HK-2 (cell line): ENCODE results near the gene CPLX3.

Experiments
- DNase-seq: peaks from one replicate; pipeline ENCODE4 v3.0.0-alpha.2; 2018; ENCODE audit not compliant: unreplicated experiment

The CPLX3 gene

DNA sequence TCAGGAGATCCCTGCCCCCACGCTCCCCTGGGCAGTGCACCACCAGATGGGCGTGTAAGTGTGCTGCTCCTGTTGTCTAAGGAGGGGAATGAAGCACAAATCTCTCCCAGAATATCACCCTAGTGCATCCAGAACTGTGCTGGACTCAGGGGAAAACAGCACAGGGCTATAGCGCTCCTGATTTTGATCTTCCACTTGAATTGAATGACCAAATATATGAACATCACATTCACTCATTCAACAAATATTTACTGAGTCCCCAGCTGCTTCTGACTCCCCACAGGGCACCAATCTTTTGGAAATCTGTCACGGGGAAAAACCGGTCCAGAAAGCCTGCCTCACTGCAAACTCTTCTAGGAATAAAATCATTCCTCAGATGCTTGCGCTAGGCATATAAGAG is 2.4 kb downstream of the CPLX3 start:
- DNase-seq, result no peak

DNA sequence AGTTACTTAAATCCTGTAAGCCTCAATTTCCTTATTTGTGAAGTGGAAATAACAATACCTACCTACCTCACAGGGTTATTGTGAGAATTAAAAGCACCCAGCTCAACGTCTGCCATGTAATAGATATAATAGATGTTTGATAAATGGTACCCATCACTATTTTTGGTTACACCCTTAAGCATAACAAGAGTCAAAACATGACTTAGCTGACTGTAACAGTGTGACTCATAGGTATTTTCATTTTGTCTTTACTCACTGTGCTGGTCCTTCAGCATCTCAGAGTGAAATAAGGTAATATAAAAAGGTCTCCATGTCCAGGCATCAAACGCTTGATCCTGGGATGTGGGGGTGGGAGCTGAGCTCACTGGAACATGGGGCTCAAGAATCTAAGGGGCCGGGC is 3.1 kb downstream of the CPLX3 start:
- DNase-seq, result no peak

DNA sequence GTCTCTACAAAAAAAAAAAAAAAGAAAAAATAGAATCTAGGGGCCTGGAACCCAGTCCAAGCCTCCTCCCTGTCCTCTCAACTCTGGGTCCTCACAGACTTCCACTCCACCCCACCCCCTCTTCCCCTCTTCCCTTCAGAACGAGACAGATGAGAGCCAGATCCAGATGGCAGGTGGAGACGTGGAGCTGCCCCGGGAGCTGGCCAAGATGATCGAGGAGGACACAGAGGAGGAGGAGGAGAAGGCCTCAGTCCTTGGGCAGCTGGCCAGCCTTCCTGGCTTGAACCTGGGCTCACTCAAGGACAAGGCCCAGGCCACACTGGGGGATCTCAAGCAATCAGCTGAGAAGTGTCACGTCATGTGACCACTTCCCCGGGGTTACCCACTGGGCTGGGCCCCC is 3.6 kb downstream of the CPLX3 start:
- DNase-seq, result no peak

DNA sequence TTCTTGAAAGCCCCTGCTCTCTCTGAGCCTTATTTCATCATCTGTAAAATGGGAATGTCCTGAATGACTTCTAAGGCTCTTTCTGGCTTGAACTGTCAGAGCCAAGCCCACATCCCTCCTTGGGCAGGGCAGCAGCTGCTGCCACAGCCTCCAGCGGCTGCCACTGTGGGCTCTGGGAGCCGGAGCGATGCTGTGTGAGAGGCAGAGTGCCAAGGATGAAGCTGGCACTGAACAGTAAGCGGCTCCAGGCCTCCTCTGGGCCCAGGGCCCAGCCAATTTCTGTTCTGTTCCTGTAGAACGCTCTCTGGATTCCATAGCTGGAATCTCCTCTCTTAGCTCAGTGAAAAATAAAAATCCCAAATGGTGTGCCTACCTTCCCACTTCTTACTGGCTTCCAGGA is 4.4 kb downstream of the CPLX3 start:
- no peak for DNase-seq

DNA sequence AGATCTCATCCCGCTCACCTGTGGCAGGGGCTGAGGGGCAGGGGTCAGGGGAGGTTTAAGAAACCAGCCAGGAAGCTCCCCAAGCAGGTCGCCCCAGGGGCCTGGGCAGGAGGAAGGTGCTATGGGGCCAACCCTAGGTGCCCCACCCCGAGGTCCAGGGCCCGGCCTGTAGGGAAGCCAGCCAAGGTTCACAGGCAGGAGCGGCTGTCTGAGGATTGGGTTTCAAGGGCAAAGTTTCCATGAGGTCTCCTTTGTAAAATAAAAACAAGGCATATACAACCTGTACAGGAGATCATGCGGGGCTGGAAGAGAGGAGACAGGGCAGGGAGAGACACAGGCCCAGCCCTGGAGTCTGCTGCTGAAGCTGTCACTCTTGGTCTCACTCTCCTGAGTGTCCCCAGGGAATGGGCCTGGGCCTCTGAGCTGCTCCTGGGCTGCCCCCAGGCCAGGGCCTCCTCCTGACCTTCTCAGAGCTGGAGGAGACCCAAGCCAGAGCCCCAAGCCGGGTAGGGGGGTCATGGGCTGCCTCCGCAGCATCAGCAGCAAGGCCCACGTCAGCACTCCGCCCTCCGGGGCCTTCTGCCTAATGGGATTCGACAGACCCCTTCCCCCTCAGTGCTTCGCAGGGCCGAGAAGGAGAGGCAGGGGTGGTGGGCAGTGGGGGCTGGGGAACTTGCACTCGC is 5.5 kb downstream of the CPLX3 start:
- DNase-seq, result no peak

DNA sequence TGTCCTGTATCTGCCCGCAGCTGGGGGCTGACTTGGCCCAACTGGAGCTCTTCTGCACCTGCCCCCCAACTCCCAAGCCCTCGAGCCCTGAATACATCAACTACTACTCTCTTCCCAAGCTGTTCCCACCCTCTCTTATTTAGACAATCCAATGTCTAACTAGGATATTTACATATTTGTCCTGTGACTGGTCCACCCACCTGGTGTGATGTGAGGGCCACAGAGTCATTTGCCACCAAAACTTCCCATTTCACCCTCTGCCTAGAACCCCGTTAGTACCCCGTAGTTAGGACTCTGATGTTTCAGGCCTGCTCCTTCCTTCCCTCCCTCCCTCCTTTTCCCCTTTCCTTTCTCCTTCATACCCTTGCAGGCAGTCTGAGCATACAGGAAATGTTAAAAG is 6.4 kb downstream of the CPLX3 start:
- DNase-seq, result no peak

DNA sequence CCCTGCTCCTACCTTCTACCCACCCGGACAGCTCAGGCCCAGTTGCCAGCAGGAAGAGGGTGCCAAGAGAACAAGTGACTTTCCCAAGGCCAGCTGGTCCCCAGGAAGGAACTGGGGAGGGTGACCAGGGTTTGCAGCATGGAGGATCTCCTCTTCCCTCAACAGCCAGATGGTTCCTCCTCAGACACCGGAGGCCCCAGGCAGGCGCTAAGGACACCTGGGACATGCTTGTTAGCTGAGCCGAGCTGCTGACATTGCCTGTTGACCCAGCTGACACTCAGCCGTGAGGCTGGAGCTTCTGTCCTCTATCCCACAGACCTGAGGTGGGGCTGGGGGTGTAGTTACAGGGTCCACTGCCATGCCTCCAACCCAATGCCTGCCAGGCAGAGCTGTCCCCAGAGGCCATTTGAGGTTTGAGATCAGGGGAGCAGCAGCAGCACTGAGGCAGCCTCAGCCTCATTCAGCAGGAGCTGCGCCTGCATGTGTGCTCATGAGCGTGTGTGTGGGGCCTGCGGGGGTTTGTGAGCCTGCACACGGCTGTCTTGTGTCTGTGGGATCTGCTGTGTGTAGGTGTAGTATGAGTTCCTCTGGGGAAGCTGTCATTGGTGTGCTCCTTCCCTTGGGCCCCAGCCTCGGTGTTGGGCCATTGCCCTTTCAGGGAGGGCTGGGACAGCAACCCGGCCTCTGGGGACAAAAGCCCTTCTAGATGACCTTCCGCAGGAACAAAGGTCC is 7.1 kb downstream of the CPLX3 start:
- no peak for DNase-seq

DNA sequence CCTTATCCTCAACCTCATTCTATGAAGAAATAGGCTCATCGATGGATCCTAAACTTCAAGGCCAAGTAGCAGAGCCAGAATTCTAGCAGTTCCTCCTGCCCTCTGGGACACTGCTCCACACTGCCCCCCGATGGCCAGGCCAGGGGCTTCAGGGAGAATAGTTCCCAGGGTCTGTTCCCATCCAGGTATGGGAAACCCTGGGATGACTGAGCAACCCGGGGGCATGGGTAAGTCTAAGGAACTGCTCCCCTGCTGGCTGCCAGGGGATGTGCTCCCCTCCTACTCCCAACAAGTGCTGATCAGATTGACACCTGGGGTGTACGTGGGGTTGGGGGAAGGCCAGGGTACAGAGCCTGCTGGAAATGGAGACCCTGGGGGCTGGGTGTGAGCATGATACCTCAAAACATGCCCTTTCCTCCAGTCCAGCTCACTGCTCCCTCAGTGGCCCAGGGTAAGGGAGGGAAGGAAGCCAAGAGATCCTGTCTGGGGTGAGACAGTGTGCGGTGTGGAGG is 8.9 kb downstream of the CPLX3 start:
- peak; percentile 66 for DNase-seq

DNA sequence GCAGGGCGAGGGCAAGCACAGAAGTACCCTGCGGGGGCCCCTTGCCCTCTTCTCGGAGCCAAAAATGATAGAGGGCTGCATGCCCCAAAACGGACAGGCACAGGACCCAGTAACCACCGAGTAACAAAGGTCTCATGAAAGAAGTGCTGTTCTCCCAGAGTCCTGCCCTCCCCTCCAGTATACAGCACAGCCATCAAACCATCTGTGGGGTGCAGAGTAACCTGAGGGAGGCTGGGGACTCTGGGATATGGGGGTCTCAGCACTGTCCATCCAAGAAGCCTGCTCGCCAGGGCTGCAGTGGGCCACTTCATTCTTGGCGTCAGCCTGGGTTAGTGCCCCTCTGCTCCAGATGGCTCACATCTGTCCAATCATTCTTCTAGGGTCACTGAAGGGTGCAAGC is 10.4 kb downstream of the CPLX3 start:
- DNase-seq, result no peak

DNA sequence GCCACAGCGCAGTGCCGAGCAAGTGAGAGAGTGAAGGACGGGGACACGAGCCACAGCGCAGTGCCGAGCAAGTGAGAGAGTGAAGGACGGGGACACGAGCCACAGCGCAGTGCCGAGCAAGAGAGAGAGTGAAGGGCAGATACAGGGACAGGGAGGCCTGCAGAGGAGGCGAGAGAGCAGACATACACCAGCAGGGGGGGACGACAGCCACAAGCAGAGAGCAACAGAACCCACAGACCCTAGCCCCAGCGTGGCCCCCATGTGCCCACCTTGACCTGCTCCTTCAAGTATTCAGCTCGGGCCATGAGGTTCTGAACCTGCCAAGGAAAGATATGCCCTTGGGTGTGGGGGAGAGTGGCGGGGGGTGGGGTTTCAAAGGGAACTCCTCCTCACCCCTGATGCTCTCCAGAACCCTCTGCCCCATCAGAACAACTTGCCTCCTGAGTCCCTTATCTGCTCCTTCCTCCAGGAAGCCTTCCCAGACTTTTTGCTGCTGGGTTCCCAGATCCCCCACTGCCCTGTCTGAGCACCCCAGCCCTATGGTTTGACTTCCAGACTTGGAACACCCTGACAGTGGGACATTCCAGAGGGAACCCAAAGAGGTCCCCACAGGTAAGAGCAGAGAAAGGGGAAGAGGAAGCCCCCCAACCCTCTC is 11.2 kb downstream of the CPLX3 start:
- no peak for DNase-seq

DNA sequence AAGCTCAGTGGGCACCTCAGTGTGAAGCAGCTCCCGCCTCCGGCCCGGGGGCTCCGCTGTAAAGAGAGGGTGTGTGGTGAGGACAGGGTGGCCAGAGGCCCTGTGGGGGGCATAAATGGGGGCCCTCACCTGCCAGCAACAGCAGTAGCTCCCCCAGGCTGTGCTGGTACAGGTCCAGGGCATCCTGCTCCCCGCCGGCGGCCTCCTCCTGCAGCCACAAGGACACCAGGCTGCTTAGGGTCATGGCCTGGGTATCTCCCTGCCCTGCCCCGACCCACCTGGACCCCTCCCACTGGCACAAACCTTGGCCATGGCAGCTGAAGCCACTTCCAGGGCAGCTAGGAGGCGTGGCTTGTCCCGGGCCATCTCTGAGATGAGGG is 11.7 kb downstream of the CPLX3 start:
- DNase-seq, result no peak

DNA sequence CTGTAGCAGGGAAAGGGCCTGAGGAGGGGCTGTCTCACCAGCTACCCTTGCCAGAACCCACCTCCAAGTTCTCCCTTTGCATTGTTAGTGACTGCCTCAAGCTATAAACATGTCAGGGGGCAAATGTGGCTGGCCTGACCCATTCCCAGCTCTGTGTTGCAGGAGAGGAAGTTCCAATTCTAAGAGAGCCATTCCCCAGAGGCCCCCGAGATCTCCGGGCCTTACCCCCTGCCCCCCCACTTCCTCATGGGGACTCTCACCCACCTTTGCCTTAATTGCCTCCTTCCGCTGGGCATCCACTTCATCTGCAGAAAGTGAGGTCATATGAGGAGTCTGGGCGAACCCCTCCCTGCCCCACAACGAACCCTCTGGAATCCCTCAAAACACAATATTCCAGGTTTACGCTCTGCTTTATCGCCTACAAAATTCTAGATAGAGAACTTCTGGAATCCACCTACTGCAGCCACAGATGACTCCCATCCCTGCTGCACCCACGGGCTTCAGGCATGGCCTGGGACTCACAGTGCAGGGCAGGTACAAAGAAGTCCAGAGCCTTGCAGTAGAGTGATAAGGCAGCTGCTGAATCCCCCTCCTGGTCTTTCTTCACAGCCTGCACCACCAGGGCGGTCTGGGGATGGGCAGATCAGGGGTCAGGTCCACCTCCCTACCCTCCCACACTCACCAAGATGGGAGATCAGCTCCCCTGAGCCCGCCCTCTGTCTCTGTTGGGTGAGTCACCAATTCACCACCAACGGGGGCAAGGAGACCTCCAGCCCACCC is 12.5 kb downstream of the CPLX3 start:
- no peak for DNase-seq

DNA sequence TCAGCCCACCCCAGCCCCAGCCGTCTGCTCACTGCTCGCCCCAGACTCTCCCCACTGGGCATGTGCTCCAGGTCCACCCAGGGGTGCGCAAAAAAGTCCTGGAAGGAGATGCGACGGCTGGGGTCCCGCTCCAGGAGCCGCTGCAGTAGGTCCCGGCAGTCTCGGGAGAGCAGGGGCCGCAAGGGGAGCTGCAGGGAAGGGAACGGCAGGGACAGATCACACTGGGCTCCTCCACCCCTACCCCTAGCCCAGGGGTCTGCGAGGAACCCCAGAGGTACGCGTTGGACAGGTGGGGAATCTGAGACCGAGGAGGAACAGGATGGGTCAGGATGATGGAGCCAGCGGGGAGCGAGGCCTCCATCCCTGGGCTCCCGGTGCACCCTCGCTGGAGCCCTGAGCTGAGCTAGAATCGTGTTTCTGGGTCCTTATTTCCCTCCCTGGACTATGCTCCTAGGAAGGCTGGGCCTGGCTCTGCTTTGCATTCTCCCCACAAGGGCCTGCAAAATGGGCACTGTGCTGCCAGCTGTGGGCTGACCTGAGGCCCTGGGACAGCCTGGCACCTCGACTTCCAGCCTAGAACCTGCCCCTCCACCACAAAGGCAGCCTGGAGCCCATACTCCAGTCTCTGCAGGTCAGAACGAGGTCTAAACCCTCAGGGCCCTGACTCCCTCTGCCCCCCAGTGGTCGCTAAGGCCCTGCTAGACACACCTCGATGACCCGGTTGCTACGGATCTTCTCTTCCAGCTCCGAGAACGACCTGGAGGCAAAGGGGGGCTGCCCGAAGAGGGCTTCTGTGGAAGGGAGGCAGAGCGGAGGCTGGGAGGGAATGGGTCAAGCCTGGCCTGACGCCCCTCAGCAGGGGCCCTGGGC is 13.3 kb downstream of the CPLX3 start:
- DNase-seq, result no peak

DNA sequence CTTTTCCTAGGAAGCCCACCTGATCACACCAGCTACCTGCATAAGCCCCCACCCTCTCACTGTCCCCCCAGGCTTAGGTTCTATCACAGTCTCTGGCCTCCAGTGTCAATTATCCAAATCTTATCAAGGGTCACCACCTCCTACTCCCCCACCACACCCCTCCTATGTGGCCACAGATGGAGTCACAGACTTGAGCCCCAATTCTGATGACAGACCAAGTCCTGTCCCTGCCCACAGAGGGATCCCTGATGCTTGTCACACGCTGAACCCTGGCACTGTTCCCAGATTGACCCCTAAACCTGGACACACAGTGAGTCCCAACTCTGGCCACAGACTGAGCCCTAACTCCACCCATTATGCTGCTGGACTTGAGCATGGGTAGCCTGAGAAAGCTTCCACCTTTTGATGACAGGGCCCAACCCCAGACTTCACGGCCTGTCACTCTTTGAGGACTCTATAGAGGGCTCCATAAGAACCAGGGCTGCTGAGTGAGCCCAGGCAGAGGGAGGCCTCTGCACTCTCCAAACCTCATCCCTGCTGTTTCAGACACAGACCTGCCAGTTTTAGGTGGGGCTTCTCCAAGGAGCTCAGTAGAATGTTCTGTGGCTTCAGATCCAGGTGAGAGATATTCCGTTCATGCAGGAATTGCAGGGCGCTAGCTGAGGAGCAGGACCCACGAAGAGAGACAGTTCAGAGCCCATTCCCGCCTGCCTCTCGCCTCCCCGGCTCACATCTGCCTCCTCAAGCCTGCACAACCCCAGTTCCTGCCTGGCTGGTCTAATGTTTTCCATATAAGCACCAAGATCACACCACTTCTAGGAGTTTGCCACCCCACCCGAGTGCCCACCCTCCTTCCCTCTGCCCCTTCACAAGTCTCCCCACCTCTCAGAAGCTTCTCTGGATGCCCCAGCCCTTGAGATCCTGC is 14.7 kb downstream of the CPLX3 start:
- no peak for DNase-seq

DNA sequence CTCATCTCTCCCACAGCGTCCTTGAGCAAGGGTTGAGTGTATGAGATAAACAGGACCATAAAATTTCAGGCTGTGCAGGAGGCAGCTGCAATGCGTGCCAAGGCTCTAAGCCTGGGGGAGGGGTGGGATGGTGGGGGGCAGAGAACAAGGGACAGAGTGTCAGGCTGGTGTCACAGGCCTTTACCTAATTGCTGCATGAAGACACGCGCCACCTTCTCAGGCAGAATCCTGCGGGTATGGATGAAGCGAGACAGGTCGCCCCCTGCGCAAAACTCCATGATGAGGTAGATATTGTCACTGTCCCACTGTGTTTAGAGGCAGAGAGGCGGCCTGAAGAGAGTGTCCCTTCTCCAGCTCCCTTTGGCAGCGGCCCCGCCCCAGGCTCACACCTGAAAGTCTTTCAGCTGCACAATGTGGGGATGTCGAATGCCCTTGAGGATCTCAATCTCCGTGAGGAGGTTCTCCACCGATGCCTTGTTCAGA is 15.5 kb downstream of the CPLX3 start:
- no peak for DNase-seq

DNA sequence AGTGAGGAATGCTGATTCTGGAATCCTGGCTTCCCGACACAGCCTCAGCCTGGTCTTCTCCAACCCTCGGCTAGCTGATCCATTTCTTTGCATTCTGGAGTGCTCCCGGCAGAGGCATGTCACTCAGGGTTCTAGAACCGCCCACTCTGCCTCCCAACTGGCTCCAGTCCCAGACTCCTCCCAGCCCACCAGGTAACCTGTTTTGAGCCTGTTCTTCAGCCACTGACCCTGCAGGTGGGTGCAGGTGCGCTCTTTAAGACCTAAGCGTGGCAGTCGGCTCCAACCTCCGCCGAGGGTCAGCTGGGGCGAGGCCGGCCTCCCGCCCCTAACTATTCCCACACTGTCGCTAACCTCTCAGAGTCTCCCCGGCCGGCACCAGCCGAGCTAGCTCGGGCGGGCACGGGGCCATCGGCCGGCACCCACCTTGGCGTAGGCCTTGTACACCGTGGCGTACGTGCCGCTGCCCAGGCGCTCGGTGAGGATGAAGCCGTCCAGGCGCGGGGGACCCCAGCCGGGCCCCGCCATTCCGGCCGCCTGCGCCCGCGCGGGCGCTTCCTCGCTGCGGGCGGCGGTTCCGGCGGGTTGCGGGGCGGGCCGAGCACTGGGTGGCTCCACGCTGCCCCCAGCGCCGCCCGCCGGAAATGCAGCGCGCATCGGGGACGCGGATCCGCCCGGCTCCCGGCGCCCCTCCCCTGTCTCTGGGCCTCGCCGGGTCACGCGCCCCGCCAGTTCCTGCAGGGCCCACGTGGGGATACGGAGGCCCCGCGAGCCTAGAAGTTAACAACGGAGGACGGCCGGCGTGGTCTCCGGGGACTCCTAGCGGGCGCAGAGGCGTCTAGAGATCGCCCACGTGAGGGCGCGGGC is 16.4 kb downstream of the CPLX3 start, which contains the start of gene ULK3:
Gene ULK3 (minus strand): TSS at position 576 of the 864 bp plus-strand sequence. CDS start 51 bp downstream, at position 525.
- peak; percentile 80 for DNase-seq

DNA sequence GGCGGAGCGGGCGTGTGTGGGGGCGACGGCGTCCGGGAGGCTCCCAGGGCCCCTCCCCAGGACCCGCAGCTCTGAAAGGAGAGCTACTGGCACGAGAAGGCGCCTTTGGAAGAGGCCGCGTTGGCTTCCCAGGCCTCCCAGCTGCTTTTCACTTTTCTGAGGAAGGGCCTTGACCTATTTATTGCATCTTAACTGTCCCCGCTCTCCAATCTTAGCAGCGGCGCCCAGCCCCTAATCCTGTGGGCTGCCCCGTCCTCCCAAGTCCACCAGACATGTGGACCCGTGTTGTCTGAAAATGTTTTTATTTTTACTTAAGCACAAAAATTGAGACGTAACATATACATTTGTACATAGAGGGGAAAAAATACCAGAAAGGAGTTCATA is 17.0 kb downstream of the CPLX3 start:
- no peak for DNase-seq

DNA sequence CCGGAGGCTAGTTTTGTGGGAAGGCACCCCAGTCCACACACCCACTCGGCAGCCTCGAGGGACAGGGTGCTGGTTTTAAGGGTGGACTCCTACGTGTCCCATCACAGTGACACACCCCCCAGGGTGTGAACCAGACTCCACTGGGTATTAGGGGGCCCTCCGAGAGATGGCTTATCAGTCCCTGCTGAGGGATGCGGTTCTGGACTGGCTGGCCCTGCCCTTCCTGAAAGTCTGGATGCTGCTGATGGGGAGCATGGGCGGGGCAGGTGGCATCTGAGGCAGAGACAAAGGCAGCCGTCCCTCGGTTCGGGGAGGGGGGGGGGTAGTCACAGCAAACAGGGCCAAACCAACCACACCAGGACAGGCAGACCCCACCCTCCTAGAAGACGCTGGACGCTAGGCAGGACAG is 17.5 kb downstream of the CPLX3 start:
- no peak for DNase-seq
